Measurements from ENCODE around the gene PLPPR4.

PLPPR4 gene

DNA sequence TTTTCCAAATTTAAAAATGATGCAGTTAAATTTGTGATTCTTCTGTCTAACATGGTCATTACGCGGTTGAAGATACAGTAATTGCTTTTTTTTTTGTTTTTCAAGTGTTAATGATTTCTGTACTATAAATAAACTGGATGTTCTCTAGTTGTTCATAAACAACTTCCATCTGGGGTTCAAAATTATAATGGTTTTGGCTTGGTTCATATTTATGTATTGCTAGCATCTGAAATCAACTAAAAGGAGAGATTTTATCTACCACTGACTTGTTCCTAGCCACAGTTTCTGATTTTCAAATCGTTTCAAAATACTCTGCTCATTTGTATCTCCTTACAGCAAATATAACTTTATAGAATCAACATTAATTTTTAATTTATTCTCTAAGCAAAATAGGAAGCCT, 35.2 kb upstream of the PLPPR4 start:
- no peak for TF ChIP-seq CTCF (IDR thresholded peaks at IDR 0.05)

DNA sequence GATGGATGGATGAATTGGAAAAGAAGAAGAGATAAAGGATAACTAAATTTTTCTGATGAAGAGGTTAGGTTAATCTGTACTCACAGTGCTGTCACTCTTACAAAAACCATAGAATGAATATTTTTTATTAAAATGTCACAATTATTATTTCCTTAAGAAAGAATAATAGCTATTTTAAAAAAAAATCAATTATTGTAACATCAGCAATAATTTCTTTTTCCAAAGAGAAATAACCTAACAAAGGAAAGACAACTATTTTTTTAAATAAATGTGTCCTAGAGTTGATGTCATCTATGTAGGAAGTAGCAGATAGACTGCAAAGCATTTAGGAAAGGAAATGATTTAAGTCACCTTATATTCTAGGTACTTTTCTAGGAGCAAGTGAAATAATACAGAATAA, 33.6 kb upstream of the PLPPR4 start:
- TF ChIP-seq CTCF (IDR thresholded peaks at IDR 0.05): no peak

DNA sequence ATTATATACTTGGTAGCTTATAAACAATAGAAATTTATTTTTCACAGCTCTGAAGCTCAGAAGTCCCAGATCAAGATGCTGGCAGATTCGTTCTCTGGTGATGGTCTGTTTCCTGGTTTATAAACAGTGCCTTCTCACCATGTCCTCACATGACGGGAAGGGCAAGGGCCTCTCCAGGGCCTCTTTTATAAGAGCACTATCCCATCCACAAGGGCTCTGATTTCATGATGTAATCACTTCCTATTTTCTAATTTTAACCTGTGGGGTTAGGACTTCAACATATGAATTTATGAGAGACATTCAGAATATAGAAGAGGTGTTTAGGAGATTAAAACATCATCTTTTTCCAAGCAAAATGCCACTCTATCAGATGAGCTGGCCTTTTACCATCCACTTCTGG, 32.1 kb upstream of the PLPPR4 start:
- no peak for TF ChIP-seq CTCF (IDR thresholded peaks at IDR 0.05)

- no peak for TF ChIP-seq CTCF (IDR thresholded peaks at IDR 0.05)
Measured at GRCh38 chr1:99233446-99233845, 30.8 kb upstream of the PLPPR4 start.

GRCh38 chr1:99236756-99237155, 27.5 kb upstream of the PLPPR4 start:
- no peak for TF ChIP-seq CTCF (IDR thresholded peaks at IDR 0.05)

- TF ChIP-seq CTCF (IDR thresholded peaks at IDR 0.05): no peak
Measured at GRCh38 chr1:99239690-99240089, 24.6 kb upstream of the PLPPR4 start.

- TF ChIP-seq CTCF (IDR thresholded peaks at IDR 0.05): no peak
Measured at GRCh38 chr1:99240621-99241020, 23.7 kb upstream of the PLPPR4 start.

- TF ChIP-seq CTCF (IDR thresholded peaks at IDR 0.05): no peak
Measured at GRCh38 chr1:99246152-99246551, 18.1 kb upstream of the PLPPR4 start.

All from LNCAP (cell line).